Skeletal muscle satellite cell (primary cell): ENCODE measurements around the gene PHLPP1.
"Not testable (repeated sequence)": the region's sequence is repeated elsewhere in the genome, so short reads cannot be mapped to it uniquely, and the experiment has no call there.

ENCODE experiments used
- H3K27me3 ChIP-seq: 2 replicates; pipeline ENCODE4 v1.7.0; 2013; ENCODE audit warnings: low read length; ENCODE audit not compliant: control insufficient read depth, insufficient read depth
- H3K36me3 ChIP-seq: 2 replicates; pipeline ENCODE4 v1.7.0; 2013; ENCODE audit warnings: mild to moderate bottlenecking, control low read depth, low read length; ENCODE audit not compliant: insufficient read depth
- H3K4me1 ChIP-seq: 2 replicates; pipeline ENCODE4 v1.7.0; 2013; ENCODE audit warnings: low read length; ENCODE audit not compliant: control insufficient read depth, insufficient read depth
- H3K4me2 ChIP-seq: 2 replicates; pipeline ENCODE4 v1.7.0; 2013; ENCODE audit warnings: mild to moderate bottlenecking, low read length
- H3K4me3 ChIP-seq: 2 replicates; pipeline ENCODE4 v1.7.0; 2013; ENCODE audit warnings: low read length
- H3K9ac ChIP-seq: 2 replicates; pipeline ENCODE4 v1.7.0; 2013; ENCODE audit warnings: mild to moderate bottlenecking, low read depth, low read length, moderate library complexity
- H3K9me3 ChIP-seq: replicated peaks from 2 replicates; pipeline ENCODE4 v1.7.0; 2013; ENCODE audit warnings: mild to moderate bottlenecking, control low read depth, low read length

The PHLPP1 gene

GRCh38 chr18:62706879-62707278 lies 8.5 kb upstream of the PHLPP1 start:
- not testable (repeated sequence) for H3K4me2 ChIP-seq, H3K4me3 ChIP-seq, H3K9ac ChIP-seq, H3K4me1 ChIP-seq, H3K36me3 ChIP-seq, H3K9me3 ChIP-seq
- H3K27me3 ChIP-seq: peaks cover 18% of the 10 kb centered on the region

- not testable (repeated sequence) for H3K4me1 ChIP-seq, H3K9me3 ChIP-seq, H3K4me2 ChIP-seq, H3K36me3 ChIP-seq, H3K9ac ChIP-seq, H3K27me3 ChIP-seq, H3K4me3 ChIP-seq
Measured at GRCh38 chr18:62709908-62710307, 5.4 kb upstream of the PHLPP1 start.

- no peak overlapping the region for H3K4me3 ChIP-seq
- H3K4me1 ChIP-seq: peaks cover 10% of the 10 kb centered on the region
- H3K4me2 ChIP-seq: no peak overlapping the region
- no peaks in the 10 kb centered on the region for H3K36me3 ChIP-seq
- no peaks in the 10 kb centered on the region for H3K9me3 ChIP-seq
- no peak overlapping the region for H3K9ac ChIP-seq
- peaks cover 4% of the 10 kb centered on the region for H3K27me3 ChIP-seq
Measured at GRCh38 chr18:62710417-62710816, 4.9 kb upstream of the PHLPP1 start.

GRCh38 chr18:62711781-62712180 lies 3.6 kb upstream of the PHLPP1 start:
- Histone ChIP-seq H3K4me2 (no peak overlapping the region), H3K4me3 (no peak overlapping the region), H3K27me3 (peaks cover 4% of the 10 kb centered on the region), H3K9me3 (no peaks in the 10 kb centered on the region), H3K9ac (no peak overlapping the region), H3K36me3 (no peaks in the 10 kb centered on the region), H3K4me1 (peaks cover 10% of the 10 kb centered on the region)

GRCh38 chr18:62713651-62714247 lies 1.6 kb upstream of the PHLPP1 start:
- H3K9ac ChIP-seq: no peak overlapping the region
- H3K4me2 ChIP-seq: no peak overlapping the region

GRCh38 chr18:62714671-62715435 lies 488 bp upstream of the PHLPP1 start:
- no peaks in the 10 kb centered on the region for H3K27me3 ChIP-seq
- no peaks in the 10 kb centered on the region for H3K9me3 ChIP-seq
- peak overlapping the region; percentile 92 for H3K4me2 ChIP-seq
- H3K4me1 ChIP-seq: peaks cover 26% of the 10 kb centered on the region
- H3K9ac ChIP-seq: peak overlapping the region; percentile 83
- H3K36me3 ChIP-seq: no peaks in the 10 kb centered on the region
- peak overlapping the region; percentile 76 for H3K4me3 ChIP-seq

More at GRCh38 chr18:62713651-62714247, 1.6 kb upstream of the PHLPP1 start:
- peaks cover 24% of the 10 kb centered on the region for H3K4me1 ChIP-seq
- no peaks in the 10 kb centered on the region for H3K36me3 ChIP-seq
- no peak overlapping the region for H3K4me3 ChIP-seq
- no peaks in the 10 kb centered on the region for H3K27me3 ChIP-seq
- no peaks in the 10 kb centered on the region for H3K9me3 ChIP-seq

GRCh38 chr18:62715759-62716615 lies 646 bp downstream of the PHLPP1 start:
- Histone ChIP-seq H3K4me3 (peak overlapping the region; percentile 76), H3K9me3 (no peaks in the 10 kb centered on the region), H3K9ac (peak overlapping the region; percentile 83), H3K27me3 (no peaks in the 10 kb centered on the region), H3K36me3 (no peaks in the 10 kb centered on the region), H3K4me1 (peaks cover 23% of the 10 kb centered on the region), H3K4me2 (peak overlapping the region; percentile 92)

GRCh38 chr18:62716619-62717168 lies 1.4 kb downstream of the PHLPP1 start:
- H3K9me3 ChIP-seq: no peaks in the 10 kb centered on the region
- H3K36me3 ChIP-seq: no peaks in the 10 kb centered on the region
- peaks cover 21% of the 10 kb centered on the region for H3K4me1 ChIP-seq
- peak overlapping the region; percentile 83 for H3K9ac ChIP-seq
- H3K4me3 ChIP-seq: peak overlapping the region; percentile 76
- H3K27me3 ChIP-seq: no peaks in the 10 kb centered on the region
- H3K4me2 ChIP-seq: peak overlapping the region; percentile 92

- peak overlapping the region; percentile 62 for H3K9ac ChIP-seq
Measured at GRCh38 chr18:62717169-62717924, 2.0 kb downstream of the PHLPP1 start.

GRCh38 chr18:62717925-62718800 lies 2.8 kb downstream of the PHLPP1 start:
- Histone ChIP-seq H3K9ac (peak overlapping the region; percentile 62), H3K9me3 (no peaks in the 10 kb centered on the region), H3K4me3 (peak overlapping the region; percentile 76), H3K27me3 (no peaks in the 10 kb centered on the region), H3K4me2 (peak overlapping the region; percentile 92), H3K4me1 (peaks cover 21% of the 10 kb centered on the region), H3K36me3 (no peaks in the 10 kb centered on the region)

More at GRCh38 chr18:62717169-62717924, 2.0 kb downstream of the PHLPP1 start:
- no peaks in the 10 kb centered on the region for H3K36me3 ChIP-seq
- peak overlapping the region; percentile 76 for H3K4me3 ChIP-seq
- peaks cover 21% of the 10 kb centered on the region for H3K4me1 ChIP-seq
- H3K4me2 ChIP-seq: peak overlapping the region; percentile 92
- no peaks in the 10 kb centered on the region for H3K27me3 ChIP-seq
- no peaks in the 10 kb centered on the region for H3K9me3 ChIP-seq
